ENCODE data around the gene VWF.
"Not testable (repeated sequence)": the region's sequence is repeated elsewhere in the genome, so short reads cannot be mapped to it uniquely, and the experiment has no call there.

The VWF gene

GRCh38 chr12:6032726-6033125 lies 91.7 kb downstream of the VWF start:
- no peak for DNase-seq

- DNase-seq: no peak
Measured at GRCh38 chr12:6031001-6031400, 93.5 kb downstream of the VWF start.

GRCh38 chr12:6030081-6030480 lies 94.4 kb downstream of the VWF start:
- DNase-seq: no peak

GRCh38 chr12:6029401-6029800 lies 95.1 kb downstream of the VWF start:
- DNase-seq: no peak

- no peak for DNase-seq
Measured at GRCh38 chr12:6026998-6027397, 97.5 kb downstream of the VWF start.

- DNase-seq: not testable (repeated sequence)
Measured at GRCh38 chr12:6025703-6026298, 98.7 kb downstream of the VWF start.

GRCh38 chr12:6024066-6024465 lies 100.4 kb downstream of the VWF start:
- not testable (repeated sequence) for DNase-seq

- peak; percentile 23 for DNase-seq
Measured at GRCh38 chr12:6020930-6021329, 103.5 kb downstream of the VWF start.

- not testable (repeated sequence) for DNase-seq
Measured at GRCh38 chr12:6020511-6020910, 104.0 kb downstream of the VWF start.

GRCh38 chr12:6019256-6019655 lies 105.2 kb downstream of the VWF start:
- DNase-seq: not testable (repeated sequence)

GRCh38 chr12:6018265-6018664 lies 106.2 kb downstream of the VWF start:
- DNase-seq: no peak

- no peak for DNase-seq
Measured at GRCh38 chr12:6016756-6017155, 107.7 kb downstream of the VWF start.

- not testable (repeated sequence) for DNase-seq
Measured at GRCh38 chr12:6016004-6016403, 108.5 kb downstream of the VWF start.

GRCh38 chr12:6015271-6015670 lies 109.2 kb downstream of the VWF start:
- DNase-seq: not testable (repeated sequence)

- DNase-seq: not testable (repeated sequence)
Measured at GRCh38 chr12:6010631-6011350, 113.7 kb downstream of the VWF start.

- no peak for DNase-seq
Measured at GRCh38 chr12:5997260-5997659, 127.2 kb downstream of the VWF start.

- DNase-seq: peak; percentile 9
Measured at GRCh38 chr12:5996459-5996858, 128.0 kb downstream of the VWF start.

GRCh38 chr12:5989621-5990020 lies 134.8 kb downstream of the VWF start:
- no peak for DNase-seq

GRCh38 chr12:5988659-5989116 lies 135.8 kb downstream of the VWF start:
- DNase-seq: peak; percentile 62

- DNase-seq: no peak
Measured at GRCh38 chr12:5988088-5988487, 136.4 kb downstream of the VWF start.

GRCh38 chr12:5987573-5987972 lies 136.9 kb downstream of the VWF start:
- no peak for DNase-seq

GRCh38 chr12:5985471-5985870 lies 139.0 kb downstream of the VWF start:
- no peak for DNase-seq

- DNase-seq: no peak
Measured at GRCh38 chr12:5984873-5985272, 139.6 kb downstream of the VWF start.

- DNase-seq: no peak
Measured at GRCh38 chr12:5982106-5982505, 142.4 kb downstream of the VWF start.
